Liver (tissue), 9 donors: ENCODE results near the gene CDC26. TPM values are rescaled to one million over a fixed set of nuclear protein-coding genes. Genes with fewer than 3 reads are reported as not detected.

ENCODE experiments used
- DNase-seq: peaks from one replicate; pipeline ENCODE4 v3.0.0-alpha.2; 2017; ENCODE audit warnings: low spot score
- H3K27ac ChIP-seq, 2 donors: one replicate each; pipeline ENCODE4 v1.7.0; 2013; ENCODE audit warnings: inconsistent platforms in 2 of 2, low read length in 2 of 2, control low read depth in 1 of 2, low read depth in 1 of 2, mild to moderate bottlenecking in 1 of 2
- H3K27me3 ChIP-seq, 4 donors: one replicate each; pipeline versions ENCODE4 v1.6.1 to v1.7.0; 2013; ENCODE audit warnings: low read length in 3 of 4, inconsistent platforms in 1 of 4, mild to moderate bottlenecking in 1 of 4, moderate library complexity in 1 of 4; ENCODE audit not compliant: control insufficient read depth in 4 of 4, insufficient read depth in 4 of 4
- H3K36me3 ChIP-seq, 4 donors: one replicate each; pipeline versions ENCODE4 v1.6.1 to v1.7.0; 2013; ENCODE audit warnings: low read length in 3 of 4, mild to moderate bottlenecking in 3 of 4, low read depth in 1 of 4, moderate library complexity in 1 of 4; ENCODE audit not compliant: control insufficient read depth in 4 of 4, insufficient read depth in 3 of 4
- H3K4me1 ChIP-seq, 4 donors: one replicate each; pipeline versions ENCODE4 v1.6.1 to v1.7.0; 2013; ENCODE audit warnings: low read length in 3 of 4, mild to moderate bottlenecking in 3 of 4, moderate library complexity in 1 of 4; ENCODE audit not compliant: control insufficient read depth in 4 of 4, insufficient read depth in 4 of 4
- H3K4me3 ChIP-seq, 3 donors: one replicate each; pipeline versions ENCODE4 v1.6.1 to v1.7.0; 2013; ENCODE audit warnings: low read length in 3 of 3, control low read depth in 1 of 3, low read depth in 1 of 3, mild to moderate bottlenecking in 1 of 3
- H3K9ac ChIP-seq, 2 donors: one replicate each; pipeline ENCODE4 v1.7.0; 2013; ENCODE audit warnings: low read length in 2 of 2, mild to moderate bottlenecking in 2 of 2, moderate library complexity in 2 of 2, control low read depth in 1 of 2, low read depth in 1 of 2
- H3K9me3 ChIP-seq, 4 donors: one replicate each; pipeline versions ENCODE4 v1.6.1 to v1.7.0; 2013; ENCODE audit warnings: low read length in 3 of 4; ENCODE audit not compliant: control insufficient read depth in 4 of 4
- EGR1 ChIP-seq, 2 donors: IDR thresholded peaks; 2 replicates each; pipeline ENCODE4 v1.6.1; 2016 to 2018; ENCODE audit warnings: antibody characterized with exemption in 2 of 2, low read depth in 2 of 2
- FOXA1 ChIP-seq: IDR thresholded peaks from 2 replicates; pipeline ENCODE4 v1.6.1; 2016; ENCODE audit warnings: antibody characterized with exemption
- FOXA2 ChIP-seq: IDR thresholded peaks from 2 replicates; pipeline ENCODE4 v1.6.1; 2016; ENCODE audit warnings: antibody characterized with exemption
- GABPA ChIP-seq, 2 donors: IDR thresholded peaks in 1 of 2; conservative IDR thresholded peaks in 1 of 2; 2 replicates each; pipeline ENCODE4 v1.6.1; 2016; ENCODE audit warnings: antibody characterized with exemption in 2 of 2, mild to moderate bottlenecking in 1 of 2, moderate library complexity in 1 of 2
- HNF4A ChIP-seq, 2 donors: conservative IDR thresholded peaks; 2 replicates each; pipeline ENCODE4 v1.6.1; 2016; ENCODE audit warnings: antibody characterized with exemption in 2 of 2, mild to moderate bottlenecking in 2 of 2
- HNF4G ChIP-seq: IDR thresholded peaks from 2 replicates; pipeline ENCODE4 v1.6.1; 2016; ENCODE audit warnings: antibody characterized with exemption
- JUND ChIP-seq, 2 donors: IDR thresholded peaks; 2 replicates each; pipeline ENCODE4 v1.6.1; 2016; ENCODE audit warnings: antibody characterized with exemption in 2 of 2
- NR2F2 ChIP-seq: IDR thresholded peaks from 2 replicates; pipeline ENCODE4 v1.6.1; 2016; ENCODE audit warnings: antibody characterized with exemption
- RXRA ChIP-seq, 2 donors: IDR thresholded peaks; 2 replicates each; pipeline ENCODE4 v1.6.1; 2017 to 2018; ENCODE audit warnings: antibody characterized with exemption in 2 of 2, mild to moderate bottlenecking in 1 of 2
- SP1 ChIP-seq: IDR thresholded peaks from 2 replicates; pipeline ENCODE4 v1.6.1; 2018; ENCODE audit warnings: antibody characterized with exemption, mild to moderate bottlenecking
- TAF1 ChIP-seq: conservative IDR thresholded peaks from 2 replicates; pipeline ENCODE4 v1.6.1; 2016; ENCODE audit warnings: antibody characterized with exemption, mild to moderate bottlenecking
- WGBS: extraction: QIAGEN DNeasy Blood & Tissue Kit; methylation state at CpG from one replicate; pipeline ENCODE4 v1.1.7; 2013; 5-methylcytosine and 5-hydroxymethylcytosine counted together
- polyA plus RNA-seq, 2 donors: library from polyadenylated mRNA; stranded (reverse) in 1 of 2; unstranded in 1 of 2; fragments of 200-250 nt in 1 of 2; fragments of >200 nt in 1 of 2; fragmentation: Nextera tagmentation in 1 of 2; extraction: Ambion mirVana in 1 of 2; gene quantifications; one replicate each; pipeline versions ENCODE4 v1.2.1 to v1.2.3, GENCODE V29; 2013 to 2015
- total RNA-seq, 2 donors: library from RNA; depleted of rRNA; stranded (reverse); fragments of >200 nt; gene quantifications; one replicate each; pipeline ENCODE4 v1.2.3, GENCODE V29; 2014
- TF ChIP-seq, protein P1 (sequence below): IDR thresholded peaks from 2 replicates; pipeline ENCODE4 v1.6.1; 2016; ENCODE audit warnings: antibody characterized with exemption
- TF ChIP-seq, protein P2 (sequence below): IDR thresholded peaks from 2 replicates; pipeline ENCODE4 v1.6.1; 2016; ENCODE audit warnings: antibody characterized with exemption
- TF ChIP-seq, protein P3 (sequence below): IDR thresholded peaks from 2 replicates; pipeline ENCODE4 v1.6.1; 2016; ENCODE audit warnings: antibody characterized with exemption, mild to moderate bottlenecking
- TF ChIP-seq, protein P4 (sequence below): IDR thresholded peaks from 2 replicates; pipeline ENCODE4 v1.6.1; 2016; ENCODE audit warnings: antibody characterized with exemption
- TF ChIP-seq, protein P5 (sequence below): fragments of 150-350 bp; IDR thresholded peaks from 2 replicates; pipeline ENCODE4 v1.5.1; 2017; ENCODE audit warnings: improper control_type of control experiment, low read depth, low read length; ENCODE audit not compliant: missing input control
- donor health status: healthy.
- donor health status: healthy.
- donor health status: healthy.
- donor health status: healthy.
- donor health status: healthy.

The CDC26 gene
- total and polyA plus RNA-seq, 4 donors = 12.5 to 38.9 (median 21.3) TPM

DNA sequence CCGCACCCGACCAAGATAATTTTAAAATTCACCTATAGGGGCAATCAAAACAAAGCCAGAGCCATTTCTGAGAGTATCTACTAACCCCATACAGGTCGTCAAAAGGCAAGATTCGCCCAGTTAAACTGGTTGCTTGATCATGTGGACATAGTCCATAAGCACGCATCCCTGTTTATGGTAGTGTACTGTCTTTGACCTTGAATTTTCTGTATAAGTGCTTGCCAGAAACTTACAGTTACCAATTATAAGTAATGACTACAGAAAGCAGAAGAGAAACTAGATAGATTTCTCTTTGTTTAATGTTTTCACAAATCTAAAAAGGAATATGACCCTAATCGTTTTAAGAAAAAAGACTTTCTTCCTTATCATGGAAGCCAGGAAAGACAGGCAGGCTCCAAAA is 28.4 kb downstream of the CDC26 start (continued):
- TF ChIP-seq GABPA (IDR thresholded peaks at IDR 0.05 in 1 of 2, conservative IDR thresholded peaks at IDR 0.05 in 1 of 2) = no peak
- no peak for TF ChIP-seq FOXA1
- TF ChIP-seq, protein P1, sequence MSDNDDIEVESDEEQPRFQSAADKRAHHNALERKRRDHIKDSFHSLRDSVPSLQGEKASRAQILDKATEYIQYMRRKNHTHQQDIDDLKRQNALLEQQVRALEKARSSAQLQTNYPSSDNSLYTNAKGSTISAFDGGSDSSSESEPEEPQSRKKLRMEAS = no peak

DNA sequence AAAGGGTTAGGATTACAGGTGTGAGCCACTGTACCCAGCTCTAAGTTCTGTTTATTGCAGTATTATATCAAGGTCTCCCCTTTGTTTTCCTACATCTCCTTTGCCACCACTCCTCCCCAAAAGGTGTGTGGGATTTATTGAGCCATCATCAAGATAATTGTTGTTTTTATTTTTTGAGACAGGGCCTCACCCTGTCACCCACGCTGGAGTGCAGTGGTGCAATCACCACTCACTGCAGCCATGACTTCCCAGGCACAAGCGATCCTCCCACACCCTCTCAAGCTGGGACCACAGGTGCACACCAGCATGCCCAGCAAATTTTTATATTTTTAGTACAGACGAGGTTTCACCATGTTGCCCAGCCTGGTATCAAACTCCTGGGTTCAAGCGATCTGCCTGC is 29.5 kb downstream of the CDC26 start:
- Histone ChIP-seq H3K27ac (no peak overlapping the region), H3K36me3 (peaks cover 0 to 2% (median 0%) of the 10 kb centered on the region in 4 donors), H3K27me3 (no peaks in the 10 kb centered on the region), H3K9ac (no peak overlapping the region), H3K4me1 (peaks cover 0 to 5% (median 0%) of the 10 kb centered on the region in 4 donors), H3K4me3 (no peak overlapping the region), H3K9me3 (no peaks in the 10 kb centered on the region)
- no peak for DNase-seq
- TF ChIP-seq GABPA (IDR thresholded peaks at IDR 0.05 in 1 of 2, conservative IDR thresholded peaks at IDR 0.05 in 1 of 2) (no peak), RXRA (IDR thresholded peaks at IDR 0.05) (no peak), SP1 (no peak), TAF1 (no peak), EGR1 (IDR thresholded peaks at IDR 0.05; ENCODE audit: low read depth in 2 of 2) (no peak), JUND (IDR thresholded peaks at IDR 0.05) (no peak), HNF4G (no peak), NR2F2 (no peak), FOXA2 (no peak), FOXA1 (no peak), HNF4A (conservative IDR thresholded peaks at IDR 0.05) (no peak)
- TF ChIP-seq, protein P2, sequence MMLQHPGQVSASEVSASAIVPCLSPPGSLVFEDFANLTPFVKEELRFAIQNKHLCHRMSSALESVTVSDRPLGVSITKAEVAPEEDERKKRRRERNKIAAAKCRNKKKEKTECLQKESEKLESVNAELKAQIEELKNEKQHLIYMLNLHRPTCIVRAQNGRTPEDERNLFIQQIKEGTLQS = no peak
- TF ChIP-seq, protein P3, sequence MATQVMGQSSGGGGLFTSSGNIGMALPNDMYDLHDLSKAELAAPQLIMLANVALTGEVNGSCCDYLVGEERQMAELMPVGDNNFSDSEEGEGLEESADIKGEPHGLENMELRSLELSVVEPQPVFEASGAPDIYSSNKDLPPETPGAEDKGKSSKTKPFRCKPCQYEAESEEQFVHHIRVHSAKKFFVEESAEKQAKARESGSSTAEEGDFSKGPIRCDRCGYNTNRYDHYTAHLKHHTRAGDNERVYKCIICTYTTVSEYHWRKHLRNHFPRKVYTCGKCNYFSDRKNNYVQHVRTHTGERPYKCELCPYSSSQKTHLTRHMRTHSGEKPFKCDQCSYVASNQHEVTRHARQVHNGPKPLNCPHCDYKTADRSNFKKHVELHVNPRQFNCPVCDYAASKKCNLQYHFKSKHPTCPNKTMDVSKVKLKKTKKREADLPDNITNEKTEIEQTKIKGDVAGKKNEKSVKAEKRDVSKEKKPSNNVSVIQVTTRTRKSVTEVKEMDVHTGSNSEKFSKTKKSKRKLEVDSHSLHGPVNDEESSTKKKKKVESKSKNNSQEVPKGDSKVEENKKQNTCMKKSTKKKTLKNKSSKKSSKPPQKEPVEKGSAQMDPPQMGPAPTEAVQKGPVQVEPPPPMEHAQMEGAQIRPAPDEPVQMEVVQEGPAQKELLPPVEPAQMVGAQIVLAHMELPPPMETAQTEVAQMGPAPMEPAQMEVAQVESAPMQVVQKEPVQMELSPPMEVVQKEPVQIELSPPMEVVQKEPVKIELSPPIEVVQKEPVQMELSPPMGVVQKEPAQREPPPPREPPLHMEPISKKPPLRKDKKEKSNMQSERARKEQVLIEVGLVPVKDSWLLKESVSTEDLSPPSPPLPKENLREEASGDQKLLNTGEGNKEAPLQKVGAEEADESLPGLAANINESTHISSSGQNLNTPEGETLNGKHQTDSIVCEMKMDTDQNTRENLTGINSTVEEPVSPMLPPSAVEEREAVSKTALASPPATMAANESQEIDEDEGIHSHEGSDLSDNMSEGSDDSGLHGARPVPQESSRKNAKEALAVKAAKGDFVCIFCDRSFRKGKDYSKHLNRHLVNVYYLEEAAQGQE = no peak
- TF ChIP-seq, protein P4, sequence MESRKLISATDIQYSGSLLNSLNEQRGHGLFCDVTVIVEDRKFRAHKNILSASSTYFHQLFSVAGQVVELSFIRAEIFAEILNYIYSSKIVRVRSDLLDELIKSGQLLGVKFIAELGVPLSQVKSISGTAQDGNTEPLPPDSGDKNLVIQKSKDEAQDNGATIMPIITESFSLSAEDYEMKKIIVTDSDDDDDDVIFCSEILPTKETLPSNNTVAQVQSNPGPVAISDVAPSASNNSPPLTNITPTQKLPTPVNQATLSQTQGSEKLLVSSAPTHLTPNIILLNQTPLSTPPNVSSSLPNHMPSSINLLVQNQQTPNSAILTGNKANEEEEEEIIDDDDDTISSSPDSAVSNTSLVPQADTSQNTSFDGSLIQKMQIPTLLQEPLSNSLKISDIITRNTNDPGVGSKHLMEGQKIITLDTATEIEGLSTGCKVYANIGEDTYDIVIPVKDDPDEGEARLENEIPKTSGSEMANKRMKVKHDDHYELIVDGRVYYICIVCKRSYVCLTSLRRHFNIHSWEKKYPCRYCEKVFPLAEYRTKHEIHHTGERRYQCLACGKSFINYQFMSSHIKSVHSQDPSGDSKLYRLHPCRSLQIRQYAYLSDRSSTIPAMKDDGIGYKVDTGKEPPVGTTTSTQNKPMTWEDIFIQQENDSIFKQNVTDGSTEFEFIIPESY = no peak
- TF ChIP-seq, protein P5, sequence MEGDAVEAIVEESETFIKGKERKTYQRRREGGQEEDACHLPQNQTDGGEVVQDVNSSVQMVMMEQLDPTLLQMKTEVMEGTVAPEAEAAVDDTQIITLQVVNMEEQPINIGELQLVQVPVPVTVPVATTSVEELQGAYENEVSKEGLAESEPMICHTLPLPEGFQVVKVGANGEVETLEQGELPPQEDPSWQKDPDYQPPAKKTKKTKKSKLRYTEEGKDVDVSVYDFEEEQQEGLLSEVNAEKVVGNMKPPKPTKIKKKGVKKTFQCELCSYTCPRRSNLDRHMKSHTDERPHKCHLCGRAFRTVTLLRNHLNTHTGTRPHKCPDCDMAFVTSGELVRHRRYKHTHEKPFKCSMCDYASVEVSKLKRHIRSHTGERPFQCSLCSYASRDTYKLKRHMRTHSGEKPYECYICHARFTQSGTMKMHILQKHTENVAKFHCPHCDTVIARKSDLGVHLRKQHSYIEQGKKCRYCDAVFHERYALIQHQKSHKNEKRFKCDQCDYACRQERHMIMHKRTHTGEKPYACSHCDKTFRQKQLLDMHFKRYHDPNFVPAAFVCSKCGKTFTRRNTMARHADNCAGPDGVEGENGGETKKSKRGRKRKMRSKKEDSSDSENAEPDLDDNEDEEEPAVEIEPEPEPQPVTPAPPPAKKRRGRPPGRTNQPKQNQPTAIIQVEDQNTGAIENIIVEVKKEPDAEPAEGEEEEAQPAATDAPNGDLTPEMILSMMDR = no peak
- WGBS = 87% methylated on average over 4 of the region's 4 CpGs
